HepG2 (cell line): Measurements from ENCODE around the gene C22orf15. TPM values are rescaled to one million over a fixed set of nuclear protein-coding genes. Genes with fewer than 3 reads are reported as not detected.
A peak's percentile ranks its signal among the peaks of the same experiment; 100 is the strongest.

Experiments used
- ATAC-seq: fragments of 200-7000 bp; cut with Tn5 transposase; 3 replicates; pipeline ENCODE4 v1.9.1; 2020; ENCODE audit warnings: mild to moderate bottlenecking, moderate library complexity
- BruUV-seq: library from RNA; stranded (reverse); fragments of 400-500 nt; replicated peaks from 2 replicates; lab custom pipeline; 2021; lab: Mats Ljungman, UMichigan
- CTCF ChIA-PET: fragments of 300-600 bp; formaldehyde crosslinking; extraction: SDS; loops from one replicate; lab custom pipeline; 2021; ENCODE audit warnings: low total read pairs, inconsistent platforms, low intra/inter-chr PET ratio; lab: Yijun Ruan, JAX
- POLR2A ChIA-PET: fragments of 350-600 bp; sonication (Branson Sonifier 250); formaldehyde crosslinking; loops from one replicate; lab custom pipeline; 2020; ENCODE audit warnings: antibody characterized with exemption, inconsistent platforms; lab: Yijun Ruan, JAX
- DNase-seq: peaks from one replicate; pipeline ENCODE4 v3.0.0-alpha.2; 2015; ENCODE audit warnings: low spot score
- FAIRE-seq: peaks from 3 replicates; lab custom pipeline; 2011; peaks lifted over from hg19 to GRCh38; lab: Jason Lieb, UNC
- H2AFZ ChIP-seq: one replicate; pipeline ENCODE4 v1.6.1; 2011; ENCODE audit warnings: low read length, inconsistent platforms
- H3K27ac ChIP-seq: fragments of 300-600 bp; 3 replicates; pipeline ENCODE4 v1.8.0; 2011; ENCODE audit warnings: mixed run types, mild to moderate bottlenecking, mixed read lengths, low read length, inconsistent platforms; ENCODE audit not compliant: insufficient read depth; ENCODE audit errors: extremely low read length
- H3K27me3 ChIP-seq, 2 experiments: fragments of 200-600 bp in 1 of 2; 2 replicates in 1 of 2; 3 replicates in 1 of 2; pipeline versions ENCODE4 v1.6.0 to v1.8.0; 2011; ENCODE audit warnings: low read length in 2 of 2, mild to moderate bottlenecking in 2 of 2, moderate library complexity in 2 of 2, inconsistent platforms in 1 of 2; ENCODE audit not compliant: insufficient read depth in 2 of 2, control insufficient read depth in 1 of 2
- H3K36me3 ChIP-seq, 2 experiments: fragments of 200-600 bp in 1 of 2; replicated peaks in 1 of 2; 2 replicates in 1 of 2; 3 replicates in 1 of 2; pipeline versions ENCODE4 v1.5.1 to v1.8.0; 2011; ENCODE audit warnings: low read length in 2 of 2, inconsistent platforms in 1 of 2; ENCODE audit not compliant: insufficient read depth in 2 of 2, control insufficient read depth in 1 of 2
- H3K4me1 ChIP-seq: 2 replicates; pipeline ENCODE4 v1.5.1; 2012; ENCODE audit warnings: low read length, inconsistent platforms; ENCODE audit not compliant: insufficient read depth
- H3K4me2 ChIP-seq: 2 replicates; pipeline ENCODE4 v1.6.0; 2011; ENCODE audit warnings: low read depth, low read length, inconsistent platforms
- H3K4me3 ChIP-seq, 3 experiments: fragments of 200-600 bp in 1 of 3; sonication (generic), shearing (Covaris generic) in 1 of 3; replicated peaks in 1 of 3; 2 replicates each; pipeline ENCODE4 v1.5.1; 2011 to 2016; ENCODE audit warnings: low read length in 3 of 3, inconsistent platforms in 2 of 3, low read depth in 2 of 3, mild to moderate bottlenecking in 2 of 3, control low read depth in 1 of 3, mixed read lengths in 1 of 3; ENCODE audit not compliant: insufficient read depth in 1 of 3
- H3K79me2 ChIP-seq: one replicate; pipeline ENCODE4 v1.6.1; 2011; ENCODE audit warnings: low read length, inconsistent platforms; ENCODE audit not compliant: insufficient read depth
- H3K9ac ChIP-seq: 2 replicates; pipeline ENCODE4 v1.6.0; 2011; ENCODE audit warnings: mild to moderate bottlenecking, low read depth, low read length, inconsistent platforms; ENCODE audit not compliant: insufficient read depth
- H3K9me3 ChIP-seq: 2 replicates; pipeline ENCODE4 v1.5.1; 2012; ENCODE audit warnings: mild to moderate bottlenecking, low read length
- H4K20me1 ChIP-seq: 2 replicates; pipeline ENCODE4 v1.6.0; 2011; ENCODE audit warnings: inconsistent platforms, mild to moderate bottlenecking, low read length, moderate library complexity; ENCODE audit not compliant: insufficient read depth
- AGO2 ChIP-seq: fragments of 200-400 bp; formaldehyde crosslinking; optimal IDR thresholded peaks from 2 replicates; pipeline ENCODE3; 2017; ENCODE audit warnings: mild to moderate bottlenecking, low read depth, low read length, moderate library complexity
- GATAD1 ChIP-seq: IDR thresholded peaks from 2 replicates; pipeline ENCODE4 v1.6.1; 2016; ENCODE audit warnings: missing genetic modification reagents, missing compliant biosample characterization
- PCBP2 ChIP-seq: fragments of 200-400 bp; formaldehyde crosslinking; optimal IDR thresholded peaks from 2 replicates; pipeline ENCODE3; 2018; ENCODE audit warnings: low read length, low read depth; ENCODE audit not compliant: poor library complexity, severe bottlenecking
- RARA ChIP-seq: IDR thresholded peaks from 2 replicates; pipeline ENCODE4 v1.6.1; 2016; ENCODE audit warnings: missing genetic modification reagents, missing compliant biosample characterization
- RBFOX2 ChIP-seq: fragments of 200-400 bp; formaldehyde crosslinking; IDR thresholded peaks from 2 replicates; pipeline ENCODE4 v1.6.1; 2017; ENCODE audit warnings: low read depth, mild to moderate bottlenecking, low read length
- SALL1 ChIP-seq: sonication (generic); formaldehyde crosslinking; IDR thresholded peaks from 2 replicates; pipeline ENCODE4 v1.8.0; 2022; ENCODE audit warnings: mild to moderate bottlenecking, missing genetic modification reagents
- SAP130 ChIP-seq: IDR thresholded peaks from 2 replicates; pipeline ENCODE4 v1.6.1; 2016; ENCODE audit warnings: low read depth
- TGIF2 ChIP-seq: IDR thresholded peaks from 2 replicates; pipeline ENCODE4 v1.6.1; 2016; ENCODE audit warnings: control low read depth, missing compliant biosample characterization
- ZFP37 ChIP-seq: sonication (generic); formaldehyde crosslinking; IDR thresholded peaks from 2 replicates; pipeline ENCODE4 v1.4.0; 2020; ENCODE audit warnings: missing genetic modification reagents, borderline replicate concordance
- ZNF337 ChIP-seq: sonication (generic); formaldehyde crosslinking; IDR thresholded peaks from 2 replicates; pipeline ENCODE4 v1.5.1; 2020; ENCODE audit warnings: missing genetic modification reagents, low read depth, mild to moderate bottlenecking, borderline replicate concordance
- WGBS: methylation state at CpG from one replicate; pipeline ENCODE4 v1.1.6; 2017; ENCODE audit warnings: low lambda C conversion rate; 5-methylcytosine and 5-hydroxymethylcytosine counted together
- in situ Hi-C: cut with HindIII; loops from 2 replicates; pipeline ENCODE4 v1.10.0; 2017; ENCODE audit warnings: low pct_unique_long_range_greater_than_20kb; ENCODE audit not compliant: extremely low pct_ligation_motif_present
- intact Hi-C: fragments of 100-400 bp; cut with micrococcal nuclease; formaldehyde crosslinking; loops from one replicate; pipeline ENCODE4 v1.10.0; 2022; ENCODE audit not compliant: unreplicated experiment
- polyA plus RNA-seq, 8 experiments: library from polyadenylated mRNA; depleted of rRNA in 3 of 8; stranded (reverse) in 7 of 8; unstranded in 1 of 8; fragments of >200 nt; fragmentation: Illumina TruSeq in 4 of 8; extraction: Trizol in 4 of 8; gene quantifications; 2 replicates each; pipeline versions ENCODE4 v1.2.1 to v1.2.3, GENCODE V29; 2011 to 2016; ENCODE audit warnings: low read depth in 4 of 8, missing spikeins in 1 of 8, mixed read lengths in 1 of 8; ENCODE audit not compliant: insufficient read depth in 1 of 8
- total RNA-seq, 5 experiments: library from RNA; depleted of rRNA; stranded (reverse); fragments of >200 nt; fragmentation: Illumina TruSeq; extraction: Trizol; gene quantifications; 2 replicates each; pipeline ENCODE4 v1.2.3, GENCODE V29; 2016; ENCODE audit warnings: low read depth in 1 of 5
- TF ChIP-seq, protein P1 (sequence below): sonication (generic); formaldehyde crosslinking; IDR thresholded peaks from 2 replicates; pipeline ENCODE4 v1.5.1; 2020; ENCODE audit warnings: mild to moderate bottlenecking, missing genetic modification reagents, moderate library complexity
- TF ChIP-seq, protein P2 (sequence below): sonication (generic); formaldehyde crosslinking; IDR thresholded peaks from 2 replicates; pipeline ENCODE4 v1.4.0; 2020; ENCODE audit warnings: mild to moderate bottlenecking, missing genetic modification reagents
- TF ChIP-seq, protein P3 (sequence below): sonication (generic); formaldehyde crosslinking; IDR thresholded peaks from 2 replicates; pipeline ENCODE4 v1.4.0; 2020; ENCODE audit warnings: mild to moderate bottlenecking, missing genetic modification reagents
- TF ChIP-seq, protein P4 (sequence below): sonication (generic); formaldehyde crosslinking; IDR thresholded peaks from 2 replicates; pipeline ENCODE4 v1.9.0; 2022; ENCODE audit warnings: missing genetic modification reagents, mild to moderate bottlenecking, borderline replicate concordance

C22orf15 gene
- total and polyA plus RNA-seq, 2 of the 13 experiments (the other 11 are each of a cell fraction or from before 2014, with no cell fraction given), result not detected

DNA sequence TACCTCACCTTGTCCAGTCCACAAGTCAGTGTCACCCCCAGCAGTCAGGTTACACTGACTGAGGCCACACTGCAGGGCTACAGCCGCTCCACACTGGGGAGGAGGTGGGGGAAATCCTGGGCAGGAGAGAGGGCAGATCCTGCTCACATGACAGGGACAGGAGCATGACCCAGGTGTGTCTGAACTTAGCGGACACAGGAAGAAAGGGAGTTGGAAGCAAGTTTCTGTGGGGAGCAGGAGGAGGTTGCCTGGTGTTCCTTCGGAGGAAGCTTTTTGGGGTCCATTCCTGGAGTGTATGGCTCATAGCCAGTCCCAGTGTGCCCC is 15.7 kb downstream of the C22orf15 start (continued):
- TF ChIP-seq, protein P1, sequence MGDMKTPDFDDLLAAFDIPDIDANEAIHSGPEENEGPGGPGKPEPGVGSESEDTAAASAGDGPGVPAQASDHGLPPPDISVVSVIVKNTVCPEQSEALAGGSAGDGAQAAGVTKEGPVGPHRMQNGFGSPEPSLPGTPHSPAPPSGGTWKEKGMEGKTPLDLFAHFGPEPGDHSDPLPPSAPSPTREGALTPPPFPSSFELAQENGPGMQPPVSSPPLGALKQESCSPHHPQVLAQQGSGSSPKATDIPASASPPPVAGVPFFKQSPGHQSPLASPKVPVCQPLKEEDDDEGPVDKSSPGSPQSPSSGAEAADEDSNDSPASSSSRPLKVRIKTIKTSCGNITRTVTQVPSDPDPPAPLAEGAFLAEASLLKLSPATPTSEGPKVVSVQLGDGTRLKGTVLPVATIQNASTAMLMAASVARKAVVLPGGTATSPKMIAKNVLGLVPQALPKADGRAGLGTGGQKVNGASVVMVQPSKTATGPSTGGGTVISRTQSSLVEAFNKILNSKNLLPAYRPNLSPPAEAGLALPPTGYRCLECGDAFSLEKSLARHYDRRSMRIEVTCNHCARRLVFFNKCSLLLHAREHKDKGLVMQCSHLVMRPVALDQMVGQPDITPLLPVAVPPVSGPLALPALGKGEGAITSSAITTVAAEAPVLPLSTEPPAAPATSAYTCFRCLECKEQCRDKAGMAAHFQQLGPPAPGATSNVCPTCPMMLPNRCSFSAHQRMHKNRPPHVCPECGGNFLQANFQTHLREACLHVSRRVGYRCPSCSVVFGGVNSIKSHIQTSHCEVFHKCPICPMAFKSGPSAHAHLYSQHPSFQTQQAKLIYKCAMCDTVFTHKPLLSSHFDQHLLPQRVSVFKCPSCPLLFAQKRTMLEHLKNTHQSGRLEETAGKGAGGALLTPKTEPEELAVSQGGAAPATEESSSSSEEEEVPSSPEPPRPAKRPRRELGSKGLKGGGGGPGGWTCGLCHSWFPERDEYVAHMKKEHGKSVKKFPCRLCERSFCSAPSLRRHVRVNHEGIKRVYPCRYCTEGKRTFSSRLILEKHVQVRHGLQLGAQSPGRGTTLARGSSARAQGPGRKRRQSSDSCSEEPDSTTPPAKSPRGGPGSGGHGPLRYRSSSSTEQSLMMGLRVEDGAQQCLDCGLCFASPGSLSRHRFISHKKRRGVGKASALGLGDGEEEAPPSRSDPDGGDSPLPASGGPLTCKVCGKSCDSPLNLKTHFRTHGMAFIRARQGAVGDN (CRISPR knock-in tag), result peak; percentile 39
- TF ChIP-seq SAP130 (CRISPR knock-in tag), result peak; percentile 38
- TF ChIP-seq, protein P2, sequence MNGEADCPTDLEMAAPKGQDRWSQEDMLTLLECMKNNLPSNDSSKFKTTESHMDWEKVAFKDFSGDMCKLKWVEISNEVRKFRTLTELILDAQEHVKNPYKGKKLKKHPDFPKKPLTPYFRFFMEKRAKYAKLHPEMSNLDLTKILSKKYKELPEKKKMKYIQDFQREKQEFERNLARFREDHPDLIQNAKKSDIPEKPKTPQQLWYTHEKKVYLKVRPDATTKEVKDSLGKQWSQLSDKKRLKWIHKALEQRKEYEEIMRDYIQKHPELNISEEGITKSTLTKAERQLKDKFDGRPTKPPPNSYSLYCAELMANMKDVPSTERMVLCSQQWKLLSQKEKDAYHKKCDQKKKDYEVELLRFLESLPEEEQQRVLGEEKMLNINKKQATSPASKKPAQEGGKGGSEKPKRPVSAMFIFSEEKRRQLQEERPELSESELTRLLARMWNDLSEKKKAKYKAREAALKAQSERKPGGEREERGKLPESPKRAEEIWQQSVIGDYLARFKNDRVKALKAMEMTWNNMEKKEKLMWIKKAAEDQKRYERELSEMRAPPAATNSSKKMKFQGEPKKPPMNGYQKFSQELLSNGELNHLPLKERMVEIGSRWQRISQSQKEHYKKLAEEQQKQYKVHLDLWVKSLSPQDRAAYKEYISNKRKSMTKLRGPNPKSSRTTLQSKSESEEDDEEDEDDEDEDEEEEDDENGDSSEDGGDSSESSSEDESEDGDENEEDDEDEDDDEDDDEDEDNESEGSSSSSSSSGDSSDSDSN (CRISPR knock-in tag), result peak; percentile 52; the same call in 1 of the 2 replicates
- TF ChIP-seq SALL1 (CRISPR knock-in tag), result 0 out of 2 replicates have a peak, but pooled peaks have one; percentile 29
- TF ChIP-seq GATAD1 (CRISPR knock-in tag), result no peak
- TF ChIP-seq RARA, result 0 out of 2 replicates have a peak, but pooled peaks have one; percentile 37
- TF ChIP-seq PCBP2, result no peak
- TF ChIP-seq, all 625 proteins: peak for 10

DNA sequence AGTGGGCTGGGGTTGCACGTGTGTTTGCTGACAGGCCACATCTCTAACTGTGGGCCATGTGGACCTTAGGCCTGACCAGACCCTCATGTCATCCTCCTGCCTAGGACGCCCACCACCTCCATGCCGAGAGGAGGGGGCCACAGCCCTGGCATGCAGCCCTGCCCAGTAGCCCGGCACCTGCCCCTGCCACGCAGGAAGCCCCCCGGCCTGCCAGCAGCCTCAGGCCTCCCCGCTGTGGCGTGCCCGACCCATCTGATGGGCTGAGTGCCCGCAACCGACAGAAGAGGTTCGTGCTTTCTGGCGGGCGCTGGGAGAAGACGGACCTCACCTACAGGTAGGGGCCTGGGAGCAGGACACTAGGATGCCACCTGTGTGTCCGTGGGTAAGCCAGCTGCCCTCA is 16.3 kb downstream of the C22orf15 start:
- H3K4me2 ChIP-seq, result no peak overlapping the region
- no peaks in the 10 kb centered on the region for H3K27me3 ChIP-seq
- BruUV-seq, result no TSS peak
- H4K20me1 ChIP-seq, result no peaks in the 10 kb centered on the region
- H3K9me3 ChIP-seq, result no peaks in the 10 kb centered on the region
- ATAC-seq, result no peak
- TF ChIP-seq AGO2 (peak; percentile 67), RBFOX2 (peak; percentile 36; the same call in 1 of the 2 replicates), ZNF337 (CRISPR knock-in tag) (no peak), ZFP37 (CRISPR knock-in tag) (no peak), TGIF2 (CRISPR knock-in tag) (no peak)
- TF ChIP-seq, protein P3, sequence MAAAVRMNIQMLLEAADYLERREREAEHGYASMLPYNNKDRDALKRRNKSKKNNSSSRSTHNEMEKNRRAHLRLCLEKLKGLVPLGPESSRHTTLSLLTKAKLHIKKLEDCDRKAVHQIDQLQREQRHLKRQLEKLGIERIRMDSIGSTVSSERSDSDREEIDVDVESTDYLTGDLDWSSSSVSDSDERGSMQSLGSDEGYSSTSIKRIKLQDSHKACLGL (CRISPR knock-in tag), result 0 out of 2 replicates have a peak, but pooled peaks have one; percentile 46
- TF ChIP-seq, protein P4, sequence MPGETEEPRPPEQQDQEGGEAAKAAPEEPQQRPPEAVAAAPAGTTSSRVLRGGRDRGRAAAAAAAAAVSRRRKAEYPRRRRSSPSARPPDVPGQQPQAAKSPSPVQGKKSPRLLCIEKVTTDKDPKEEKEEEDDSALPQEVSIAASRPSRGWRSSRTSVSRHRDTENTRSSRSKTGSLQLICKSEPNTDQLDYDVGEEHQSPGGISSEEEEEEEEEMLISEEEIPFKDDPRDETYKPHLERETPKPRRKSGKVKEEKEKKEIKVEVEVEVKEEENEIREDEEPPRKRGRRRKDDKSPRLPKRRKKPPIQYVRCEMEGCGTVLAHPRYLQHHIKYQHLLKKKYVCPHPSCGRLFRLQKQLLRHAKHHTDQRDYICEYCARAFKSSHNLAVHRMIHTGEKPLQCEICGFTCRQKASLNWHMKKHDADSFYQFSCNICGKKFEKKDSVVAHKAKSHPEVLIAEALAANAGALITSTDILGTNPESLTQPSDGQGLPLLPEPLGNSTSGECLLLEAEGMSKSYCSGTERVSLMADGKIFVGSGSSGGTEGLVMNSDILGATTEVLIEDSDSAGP (CRISPR knock-in tag), result peak; percentile 29; the same call in 1 of the 2 replicates
- TF ChIP-seq, all 625 proteins: peak for 4
- FAIRE-seq, result no peak
- 100% methylated on average over 1 of the region's 16 CpGs for WGBS
- no peak overlapping the region for H3K4me3 ChIP-seq
- no peak overlapping the region for H3K27ac ChIP-seq
- H3K36me3 ChIP-seq, result no peaks in the 10 kb centered on the region
- ChIA-PET POLR2A (no interaction called here), CTCF (no interaction called here)
- intact Hi-C loops (no loop called here), in situ Hi-C loops (no loop called here)
- DNase-seq, result no peak
- H3K9ac ChIP-seq, result no peak overlapping the region
- no peaks in the 10 kb centered on the region for H3K79me2 ChIP-seq
- no peak overlapping the region for H2AFZ ChIP-seq
- H3K4me1 ChIP-seq, result peaks cover 72% of the 10 kb centered on the region
